HepG2 (cell line): ENCODE results near the gene SRC. TPM values are rescaled to one million over a fixed set of nuclear protein-coding genes. Genes with fewer than 3 reads are reported as not detected.
A peak's percentile ranks its signal among the peaks of the same experiment; 100 is the strongest.

Source experiments
- DR1 ChIP-seq: sonication (generic); formaldehyde crosslinking; IDR thresholded peaks from 2 replicates; pipeline ENCODE4 v1.8.0; 2021; ENCODE audit warnings: mild to moderate bottlenecking, missing genetic modification reagents, inconsistent platforms
- HMG20A ChIP-seq: IDR thresholded peaks from 2 replicates; pipeline ENCODE4 v1.6.1; 2016; ENCODE audit warnings: borderline replicate concordance
- LBX2 ChIP-seq: sonication (generic); formaldehyde crosslinking; IDR thresholded peaks from 2 replicates; pipeline ENCODE4 v1.5.0; 2020; ENCODE audit warnings: missing genetic modification reagents, mild to moderate bottlenecking, borderline replicate concordance
- SMARCE1 ChIP-seq: fragments of 450-650 bp; IDR thresholded peaks from 2 replicates; pipeline ENCODE4 v1.6.1; 2017; ENCODE audit warnings: borderline replicate concordance
- ZBTB10 ChIP-seq: sonication (generic); formaldehyde crosslinking; IDR thresholded peaks from 2 replicates; pipeline ENCODE4 v1.4.0; 2020; ENCODE audit warnings: missing genetic modification reagents, borderline replicate concordance
- ZNF207 ChIP-seq: fragments of 450-650 bp; IDR thresholded peaks from 2 replicates; pipeline ENCODE4 v1.6.1; 2016; ENCODE audit warnings: antibody characterized with exemption, borderline replicate concordance
- ZNF253 ChIP-seq: sonication (generic); formaldehyde crosslinking; IDR thresholded peaks from 2 replicates; pipeline ENCODE4 v1.8.0; 2022; ENCODE audit warnings: mild to moderate bottlenecking, missing genetic modification reagents, borderline replicate concordance
- ZNF280B ChIP-seq: sonication (generic); formaldehyde crosslinking; IDR thresholded peaks from 2 replicates; pipeline ENCODE4 v1.5.0; 2020; ENCODE audit warnings: missing genetic modification reagents, mild to moderate bottlenecking, borderline replicate concordance
- ZNF512B ChIP-seq: sonication (generic); formaldehyde crosslinking; IDR thresholded peaks from 2 replicates; pipeline ENCODE4 v1.5.1; 2020; ENCODE audit warnings: missing genetic modification reagents, mild to moderate bottlenecking, borderline replicate concordance
- ZNF704 ChIP-seq: sonication (generic); formaldehyde crosslinking; IDR thresholded peaks from 2 replicates; pipeline ENCODE4 v1.8.1; 2023; ENCODE audit warnings: mild to moderate bottlenecking, inconsistent platforms, moderate library complexity, missing genetic modification reagents, borderline replicate concordance
- ZNF737 ChIP-seq: sonication (generic); formaldehyde crosslinking; IDR thresholded peaks from 2 replicates; pipeline ENCODE4 v1.5.0; 2020; ENCODE audit warnings: missing genetic modification reagents, mild to moderate bottlenecking, borderline replicate concordance
- ZNF749 ChIP-seq: sonication (generic); formaldehyde crosslinking; IDR thresholded peaks from 2 replicates; pipeline ENCODE4 v1.8.0; 2022; ENCODE audit warnings: mild to moderate bottlenecking, missing genetic modification reagents, moderate library complexity, borderline replicate concordance
- ZNF792 ChIP-seq: IDR thresholded peaks from 2 replicates; pipeline ENCODE4 v1.6.1; 2016
- ZNF841 ChIP-seq: sonication (generic); formaldehyde crosslinking; IDR thresholded peaks from 2 replicates; pipeline ENCODE4 v1.8.1; 2023; ENCODE audit warnings: missing genetic modification reagents, borderline replicate concordance
- ZNF891 ChIP-seq: sonication (generic); formaldehyde crosslinking; IDR thresholded peaks from 2 replicates; pipeline ENCODE4 v1.5.0; 2020; ENCODE audit warnings: mild to moderate bottlenecking, missing genetic modification reagents
- polyA plus RNA-seq, 8 experiments: library from polyadenylated mRNA; depleted of rRNA in 3 of 8; stranded (reverse) in 7 of 8; unstranded in 1 of 8; fragments of >200 nt; fragmentation: Illumina TruSeq in 4 of 8; extraction: Trizol in 4 of 8; gene quantifications; 2 replicates each; pipeline versions ENCODE4 v1.2.1 to v1.2.3, GENCODE V29; 2011 to 2016; ENCODE audit warnings: low read depth in 4 of 8, missing spikeins in 1 of 8, mixed read lengths in 1 of 8; ENCODE audit not compliant: insufficient read depth in 1 of 8
- total RNA-seq, 5 experiments: library from RNA; depleted of rRNA; stranded (reverse); fragments of >200 nt; fragmentation: Illumina TruSeq; extraction: Trizol; gene quantifications; 2 replicates each; pipeline ENCODE4 v1.2.3, GENCODE V29; 2016; ENCODE audit warnings: low read depth in 1 of 5
- TF ChIP-seq, protein P1 (sequence below): sonication (generic); formaldehyde crosslinking; IDR thresholded peaks from 2 replicates; pipeline ENCODE4 v1.9.0; 2021; ENCODE audit warnings: missing genetic modification reagents, borderline replicate concordance

The SRC gene
- total and polyA plus RNA-seq, 2 of the 13 experiments (the other 11 are each of a cell fraction or from before 2014, with no cell fraction given) = 54.7 to 192 TPM

DNA sequence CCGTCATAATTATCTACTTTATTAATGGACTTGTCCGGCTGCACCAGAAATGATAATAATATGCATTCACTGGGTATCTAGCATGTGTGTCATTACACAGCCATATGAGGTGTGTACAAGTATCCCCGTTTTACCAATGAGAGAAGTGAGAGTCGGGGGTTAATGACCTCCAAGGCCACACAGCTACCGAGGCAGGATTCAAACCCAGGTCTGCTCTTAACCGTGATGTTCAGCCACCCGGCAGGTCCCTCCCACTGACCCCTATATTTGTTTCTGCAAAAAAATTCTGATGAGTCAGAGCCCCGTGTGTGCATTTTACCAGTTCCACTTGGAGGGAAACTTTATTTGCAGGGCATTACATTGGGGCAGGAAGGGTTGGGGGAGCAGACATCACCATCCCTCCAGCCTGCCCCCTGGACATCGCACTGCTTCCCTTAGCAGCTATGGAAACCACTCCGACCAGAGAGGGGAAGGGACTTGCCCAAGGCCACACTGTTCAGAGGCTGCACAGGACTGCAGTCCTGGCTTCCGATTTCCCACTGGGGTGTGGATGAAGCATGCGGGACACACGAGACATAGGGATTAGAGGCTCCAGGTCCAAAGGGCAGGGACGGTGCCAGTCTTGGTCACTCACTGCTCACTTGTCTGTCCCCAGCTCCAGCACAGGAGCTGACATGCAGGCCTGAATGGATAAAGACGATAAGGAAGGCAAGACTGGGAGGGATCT, 10.1 kb upstream of the SRC start (continued):
- TF ChIP-seq LBX2 (CRISPR knock-in tag) (no peak), ZNF891 (CRISPR knock-in tag) (no peak; the same call in 1 of the 2 replicates), ZNF792 (no peak), SMARCE1 (no peak), ZNF704 (CRISPR knock-in tag) (no peak), ZNF207 (no peak), ZNF253 (CRISPR knock-in tag) (no peak), ZBTB10 (CRISPR knock-in tag) (no peak), HMG20A (CRISPR knock-in tag) (no peak), ZNF737 (CRISPR knock-in tag) (no peak), ZNF280B (CRISPR knock-in tag) (peak; percentile 37; the same call in 1 of the 2 replicates), ZNF512B (CRISPR knock-in tag) (no peak), ZNF841 (CRISPR knock-in tag) (no peak), ZNF749 (CRISPR knock-in tag) (no peak), DR1 (no peak)
- TF ChIP-seq, protein P1, sequence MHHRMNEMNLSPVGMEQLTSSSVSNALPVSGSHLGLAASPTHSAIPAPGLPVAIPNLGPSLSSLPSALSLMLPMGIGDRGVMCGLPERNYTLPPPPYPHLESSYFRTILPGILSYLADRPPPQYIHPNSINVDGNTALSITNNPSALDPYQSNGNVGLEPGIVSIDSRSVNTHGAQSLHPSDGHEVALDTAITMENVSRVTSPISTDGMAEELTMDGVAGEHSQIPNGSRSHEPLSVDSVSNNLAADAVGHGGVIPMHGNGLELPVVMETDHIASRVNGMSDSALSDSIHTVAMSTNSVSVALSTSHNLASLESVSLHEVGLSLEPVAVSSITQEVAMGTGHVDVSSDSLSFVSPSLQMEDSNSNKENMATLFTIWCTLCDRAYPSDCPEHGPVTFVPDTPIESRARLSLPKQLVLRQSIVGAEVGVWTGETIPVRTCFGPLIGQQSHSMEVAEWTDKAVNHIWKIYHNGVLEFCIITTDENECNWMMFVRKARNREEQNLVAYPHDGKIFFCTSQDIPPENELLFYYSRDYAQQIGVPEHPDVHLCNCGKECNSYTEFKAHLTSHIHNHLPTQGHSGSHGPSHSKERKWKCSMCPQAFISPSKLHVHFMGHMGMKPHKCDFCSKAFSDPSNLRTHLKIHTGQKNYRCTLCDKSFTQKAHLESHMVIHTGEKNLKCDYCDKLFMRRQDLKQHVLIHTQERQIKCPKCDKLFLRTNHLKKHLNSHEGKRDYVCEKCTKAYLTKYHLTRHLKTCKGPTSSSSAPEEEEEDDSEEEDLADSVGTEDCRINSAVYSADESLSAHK (CRISPR knock-in tag) = no peak
